HG03159 (cell line): Measurements from ENCODE around the gene CCHCR1.
"Not testable (repeated sequence)": the region's sequence is repeated elsewhere in the genome, so short reads cannot be mapped to it uniquely, and the experiment has no call there.

Experiments
- ATAC-seq: cut with Tn5 transposase; IDR thresholded peaks from one replicate; pipeline ENCODE4 v1.9.1; 2021; ENCODE audit warnings: mild to moderate bottlenecking, moderate library complexity; ENCODE audit not compliant: unreplicated experiment

Gene CCHCR1

GRCh38 chr6:31157513-31158139 is at the start of gene CCHCR1:
Gene CCHCR1, minus strand, starts transcription at chr6:31157802. Its CDS starts 202 bp downstream, at chr6:31157600.
- ATAC-seq = peak; percentile 3

- ATAC-seq = no peak
These were observed 48.0 kb upstream of the CCHCR1 start for GRCh38 chr6:31205638-31206037.

GRCh38 chr6:31204751-31205145 is 47.1 kb upstream of the CCHCR1 start:
- ATAC-seq = no peak

GRCh38 chr6:31203345-31203979 is 45.9 kb upstream of the CCHCR1 start:
- ATAC-seq = peak; percentile 65

- no peak for ATAC-seq
These were observed 44.9 kb upstream of the CCHCR1 start for GRCh38 chr6:31202259-31203166.

- not testable (repeated sequence) for ATAC-seq
These were observed 41.5 kb upstream of the CCHCR1 start for GRCh38 chr6:31199105-31199452.

- ATAC-seq = peak; percentile 73
These were observed 40.1 kb upstream of the CCHCR1 start for GRCh38 chr6:31197559-31198305.

- ATAC-seq = not testable (repeated sequence)
These were observed 38.8 kb upstream of the CCHCR1 start for GRCh38 chr6:31196251-31197022.

- ATAC-seq = not testable (repeated sequence)
These were observed 37.8 kb upstream of the CCHCR1 start for GRCh38 chr6:31195308-31195979.

GRCh38 chr6:31194061-31194834 is 36.6 kb upstream of the CCHCR1 start:
- no peak for ATAC-seq

GRCh38 chr6:31193206-31193605 is 35.6 kb upstream of the CCHCR1 start:
- ATAC-seq = no peak

- not testable (repeated sequence) for ATAC-seq
These were observed 35.0 kb upstream of the CCHCR1 start for GRCh38 chr6:31192431-31193105.

GRCh38 chr6:31190488-31190887 is 32.9 kb upstream of the CCHCR1 start:
- ATAC-seq = no peak

GRCh38 chr6:31189223-31189622 is 31.6 kb upstream of the CCHCR1 start:
- ATAC-seq = not testable (repeated sequence)

GRCh38 chr6:31187780-31188194 is 30.2 kb upstream of the CCHCR1 start:
- ATAC-seq = no peak

GRCh38 chr6:31186052-31186734 is 28.6 kb upstream of the CCHCR1 start:
- no peak for ATAC-seq

GRCh38 chr6:31185695-31186051 is 28.1 kb upstream of the CCHCR1 start:
- ATAC-seq = not testable (repeated sequence)

GRCh38 chr6:31183859-31184258 is 26.3 kb upstream of the CCHCR1 start:
- ATAC-seq = not testable (repeated sequence)
